K562 (cell line): ENCODE measurements around the gene MYOG. TPM values are rescaled to one million over a fixed set of nuclear protein-coding genes. Genes with fewer than 3 reads are reported as not detected.

Source experiments
- ATAC-seq: fragments of 200-7000 bp; cut with Tn5 transposase; 3 replicates; pipeline ENCODE4 v1.9.1; 2020; ENCODE audit warnings: moderate library complexity
- BruUV-seq: library from RNA; stranded (reverse); fragments of 400-500 nt; replicated peaks from 2 replicates; lab custom pipeline; 2021; lab: Mats Ljungman, UMichigan
- CTCF ChIA-PET: fragments of 300-600 bp; formaldehyde crosslinking; extraction: SDS; loops from one replicate; lab custom pipeline; 2021; ENCODE audit warnings: low intra/inter-chr PET ratio; lab: Yijun Ruan, JAX
- POLR2A ChIA-PET: fragments of 300-600, 350-650 bp; sonication (Branson Sonifier 250); formaldehyde crosslinking; extraction: SDS; loops from one replicate; lab custom pipeline; 2021; ENCODE audit warnings: antibody characterized with exemption, inconsistent platforms; lab: Yijun Ruan, JAX
- DNase-seq, 4 experiments: peaks; one replicate each; pipeline versions ENCODE4 v3.0.0 to v3.0.0-alpha.2; 2011 to 2018; ENCODE audit warnings: low spot score in 3 of 4, mixed read lengths in 3 of 4; ENCODE audit errors: extremely low read depth in 1 of 4
- FAIRE-seq: peaks from 2 replicates; lab custom pipeline; 2011; peaks lifted over from hg19 to GRCh38; lab: Jason Lieb, UNC
- H2AFZ ChIP-seq: 2 replicates; pipeline ENCODE4 v1.6.0; 2011; ENCODE audit warnings: low read depth, low read length, control low read depth, inconsistent platforms
- H3K27ac ChIP-seq: fragments of 200-600 bp; 3 replicates; pipeline ENCODE4 v1.8.0; 2011; ENCODE audit warnings: low read depth, mild to moderate bottlenecking, control low read depth, inconsistent platforms, low read length, moderate library complexity, mixed read lengths; ENCODE audit errors: extremely low read depth
- H3K27me3 ChIP-seq, 2 experiments: fragments of 300-600 bp in 1 of 2; 2 replicates in 1 of 2; 3 replicates in 1 of 2; pipeline versions ENCODE4 v1.6.0 to v1.8.0; 2011; ENCODE audit warnings: inconsistent platforms in 2 of 2, low read length in 2 of 2, mild to moderate bottlenecking in 1 of 2, mixed read lengths in 1 of 2, moderate library complexity in 1 of 2; ENCODE audit not compliant: control insufficient read depth in 2 of 2, insufficient read depth in 2 of 2
- H3K36me3 ChIP-seq: fragments of 300-600 bp; 3 replicates; pipeline ENCODE4 v1.8.0; 2011; ENCODE audit warnings: mild to moderate bottlenecking, low read length, inconsistent platforms; ENCODE audit not compliant: control insufficient read depth, insufficient read depth
- H3K4me1 ChIP-seq, 2 experiments: fragments of 200-600 bp in 1 of 2; replicated peaks in 1 of 2; 2 replicates in 1 of 2; 3 replicates in 1 of 2; pipeline versions ENCODE4 v1.5.1 to v1.8.0; 2011; ENCODE audit warnings: inconsistent platforms in 2 of 2, low read length in 2 of 2, mild to moderate bottlenecking in 1 of 2, mixed read lengths in 1 of 2, moderate library complexity in 1 of 2; ENCODE audit not compliant: control insufficient read depth in 2 of 2, insufficient read depth in 2 of 2
- H3K4me2 ChIP-seq: 2 replicates; pipeline ENCODE4 v1.6.1; 2011; ENCODE audit warnings: low read length, control low read depth, inconsistent platforms, mixed read lengths; ENCODE audit not compliant: insufficient read depth
- H3K4me3 ChIP-seq: fragments of 200-600 bp; sonication (generic), shearing (Covaris generic); 2 replicates; pipeline ENCODE4 v1.5.1; 2016; ENCODE audit warnings: control low read depth, inconsistent platforms
- H3K79me2 ChIP-seq: fragments of 200-600 bp; 3 replicates; pipeline ENCODE4 v1.8.0; 2011; ENCODE audit warnings: low read length, inconsistent platforms; ENCODE audit not compliant: control insufficient read depth, insufficient read depth
- H3K9ac ChIP-seq, 2 experiments: 2 replicates each; pipeline versions ENCODE4 v1.6.0 to v1.6.1; 2011; ENCODE audit warnings: low read depth in 2 of 2, low read length in 2 of 2, control low read depth in 1 of 2, inconsistent platforms in 1 of 2, mild to moderate bottlenecking in 1 of 2, mixed read lengths in 1 of 2; ENCODE audit not compliant: insufficient read depth in 1 of 2
- H3K9me1 ChIP-seq: one replicate; pipeline ENCODE4 v1.6.0; 2011; ENCODE audit warnings: inconsistent platforms, mild to moderate bottlenecking, low read length, moderate library complexity; ENCODE audit not compliant: control insufficient read depth, insufficient read depth
- H3K9me3 ChIP-seq: replicated peaks from 2 replicates; pipeline ENCODE4 v1.5.1; 2011; ENCODE audit warnings: low read depth, low read length, inconsistent platforms; ENCODE audit not compliant: control insufficient read depth, insufficient read depth
- H4K20me1 ChIP-seq: replicated peaks from 2 replicates; pipeline ENCODE4 v1.6.1; 2011; ENCODE audit warnings: low read length, inconsistent platforms, mixed read lengths; ENCODE audit not compliant: control insufficient read depth, insufficient read depth
- MAX ChIP-seq: sonication (generic); formaldehyde crosslinking; IDR thresholded peaks from 2 replicates; pipeline ENCODE4 v1.9.0; 2022; ENCODE audit warnings: mild to moderate bottlenecking, missing genetic modification reagents
- SETDB1 ChIP-seq: IDR thresholded peaks from one replicate; pipeline ENCODE4 v1.6.1; 2012; ENCODE audit warnings: low read length, control low read depth, inconsistent platforms
- TFAP4 ChIP-seq: sonication (generic); formaldehyde crosslinking; IDR thresholded peaks from 2 replicates; pipeline ENCODE4 v1.8.0; 2022; ENCODE audit warnings: missing genetic modification reagents, mild to moderate bottlenecking, moderate library complexity, borderline replicate concordance
- WGBS: fragments of 100-300 bp; shearing (Covaris generic); methylation state at CpG from one replicate; pipeline ENCODE4 v1.1.6; 2016; ENCODE audit warnings: low coverage, mixed read lengths; ENCODE audit not compliant: insufficient coverage; ENCODE audit errors: missing lambda C conversion rate; 5-methylcytosine and 5-hydroxymethylcytosine counted together
- in situ Hi-C: fragments of 300-500 bp; cut with MboI; formaldehyde crosslinking; loops from 4 replicates; pipeline ENCODE4 v1.15.0; 2018; ENCODE audit warnings: inconsistent platforms, mixed read lengths
- intact Hi-C: fragments of 100-400 bp; cut with micrococcal nuclease; formaldehyde crosslinking; loops from 2 replicates; pipeline ENCODE4 v1.14.2; 2022
- polyA plus RNA-seq, 8 experiments: library from polyadenylated mRNA; depleted of rRNA in 4 of 8; stranded (reverse) in 5 of 8; unstranded in 3 of 8; fragments of >200 nt; fragmentation: Nextera tagmentation in 2 of 8; fragmentation: Illumina TruSeq in 1 of 8; extraction: Ambion mirVana in 2 of 8; extraction: Trizol in 1 of 8; gene quantifications; 2 replicates each; pipeline versions ENCODE4 v1.2.1 to v1.2.3, GENCODE V29; 2011 to 2014; ENCODE audit warnings: inconsistent platforms in 1 of 8, missing spikeins in 1 of 8
- total RNA-seq, 7 experiments: library from RNA; depleted of rRNA in 6 of 7; stranded (reverse); fragments of >200 nt in 6 of 7; fragmentation: Illumina TruSeq in 2 of 7; extraction: Trizol in 2 of 7; gene quantifications; 2 replicates each; pipeline versions ENCODE4 v1.2.1 to v1.2.3, GENCODE V29; 2011 to 2021; ENCODE audit warnings: low replicate concordance in 1 of 7

The MYOG gene
- total and polyA plus RNA-seq, 9 of the 15 experiments (the other 6 are each of a cell fraction or from before 2014, with no cell fraction given): not detected

DNA sequence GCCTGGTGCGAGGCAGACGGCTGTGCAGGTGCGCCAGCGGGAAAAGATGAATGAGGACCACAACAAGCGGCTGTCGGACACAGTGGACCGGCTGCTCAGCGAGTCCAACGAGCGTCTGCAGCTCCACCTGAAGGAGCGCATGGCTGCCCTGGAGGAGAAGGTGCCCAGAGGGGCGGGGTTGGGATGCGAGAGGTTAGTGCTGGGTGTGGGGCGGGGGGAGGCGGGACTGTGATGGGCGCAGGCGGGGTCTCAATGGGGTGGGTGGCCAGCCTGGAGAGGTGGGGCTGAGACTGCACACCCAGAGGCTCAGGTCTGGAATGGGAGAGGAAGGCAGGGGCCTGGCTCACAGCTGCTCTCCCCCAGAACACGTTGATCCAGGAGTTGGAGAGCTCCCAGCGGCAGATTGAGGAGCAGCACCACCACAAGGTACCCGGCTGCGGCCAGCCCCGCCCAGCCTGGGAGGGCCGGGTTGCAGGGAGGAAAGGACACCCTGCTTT is 37.2 kb downstream of the MYOG start (continued):
- peak; percentile 29; the same call in 1 of the 2 replicates for TF ChIP-seq TFAP4 (CRISPR knock-in tag)

- Histone ChIP-seq H3K4me2 (no peak overlapping the region), H3K9me3 (no peaks in the 10 kb centered on the region), H3K4me1 (peaks cover 0 to 24% of the 10 kb centered on the region in 2 experiments; a peak in 3 of 5 replicates), H3K9ac (peak overlapping the region in 1 of 2 experiments; percentile 12; a peak in 1 of 4 replicates), H3K27me3 (peaks cover 81 to 95% of the 10 kb centered on the region in 2 experiments), H2AFZ (no peak overlapping the region), H4K20me1 (peaks cover 25% of the 10 kb centered on the region), H3K79me2 (no peaks in the 10 kb centered on the region), H3K4me3 (no peak overlapping the region), H3K9me1 (peaks cover 2% of the 10 kb centered on the region), H3K27ac (no peak overlapping the region), H3K36me3 (no peaks in the 10 kb centered on the region)
- TF ChIP-seq SETDB1: no peak
- 0 out of 2 replicates have a peak, but pooled peaks have one; percentile 6 for TF ChIP-seq MAX (CRISPR knock-in tag)
- DNase-seq (no peak), ATAC-seq (no peak), FAIRE-seq (no peak)
- POLR2A ChIA-PET: interaction anchor here (1.2 kb wide), 1 partner anchor 13 kb away, joined by 4 read pairs; no protein-coding TSS in a partner anchor
- CTCF ChIA-PET: no interaction called here
- in situ Hi-C loops (no loop called here), intact Hi-C loops (no loop called here)
- 2% methylated on average over 11 of the region's 11 CpGs for WGBS
- BruUV-seq: no TSS peak
Measured at GRCh38 chr1:203048086-203048485, 37.7 kb downstream of the MYOG start.
